HCT116 (cell line): ENCODE results near the gene ELK4. TPM values are rescaled to one million over a fixed set of nuclear protein-coding genes. Genes with fewer than 3 reads are reported as not detected.

ENCODE experiments used
- ATAC-seq: fragments of 200-7000 bp; cut with Tn5 transposase; 2 replicates; pipeline ENCODE4 v1.9.1; 2020; ENCODE audit warnings: mild to moderate bottlenecking, moderate library complexity
- BruUV-seq: library from RNA; stranded (reverse); fragments of 400-500 nt; replicated peaks from 2 replicates; lab custom pipeline; 2021; lab: Mats Ljungman, UMichigan
- CTCF ChIA-PET: fragments of 300-600 bp; sonication (Branson Sonifier 250); formaldehyde crosslinking; loops from one replicate; lab custom pipeline; 2021; ENCODE audit warnings: antibody characterized with exemption; lab: Charles Lee
- POLR2A ChIA-PET: fragments of 300-600, 350-600 bp; sonication (Branson Sonifier 250); formaldehyde crosslinking; loops from one replicate; lab custom pipeline; 2021; ENCODE audit warnings: antibody characterized with exemption; lab: Charles Lee
- RAD21 ChIA-PET, 2 experiments: fragments of 300-600 bp; sonication (Branson Sonifier 250); formaldehyde crosslinking; loops; one replicate each; lab custom pipeline; 2023; ENCODE audit warnings: low total read pairs in 2 of 2; ENCODE audit not compliant: uncharacterized antibody in 2 of 2, unreplicated experiment in 2 of 2, low non-redundant PET in 1 of 2; lab: Charles Lee
- DNase-seq: peaks from one replicate; pipeline ENCODE4 v3.0.0-alpha.2; 2010; ENCODE audit warnings: low read depth, low spot score
- H2AFZ ChIP-seq: fragments of 200-600 bp; shearing (Covaris generic), sonication (generic); 2 replicates; pipeline ENCODE4 v1.6.1; 2017; ENCODE audit warnings: low read depth, mixed run types, mixed read lengths, antibody characterized with exemption, low read length; ENCODE audit not compliant: poor library complexity, severe bottlenecking
- H3K27ac ChIP-seq: 2 replicates; pipeline ENCODE4 v1.5.1; 2012; ENCODE audit warnings: low read depth, low read length
- H3K27me3 ChIP-seq: fragments of 200-600 bp; sonication (generic); 2 replicates; pipeline ENCODE4 v1.6.1; 2016; ENCODE audit warnings: mixed run types, low read length, mixed read lengths; ENCODE audit not compliant: insufficient read depth
- H3K36me3 ChIP-seq, 2 experiments: fragments of 200-500 bp in 1 of 2; fragments of 200-600 bp in 1 of 2; sonication (Bioruptor generic) in 1 of 2; sonication (generic) in 1 of 2; 2 replicates each; pipeline versions ENCODE4 v1.5.1 to v1.6.1; 2014 to 2016; ENCODE audit warnings: low read length in 2 of 2, inconsistent platforms in 1 of 2, mixed read lengths in 1 of 2, mixed run types in 1 of 2; ENCODE audit not compliant: insufficient read depth in 2 of 2, control insufficient read depth in 1 of 2
- H3K4me1 ChIP-seq, 2 experiments: fragments of 200-600 bp in 1 of 2; sonication (generic) in 1 of 2; 2 replicates each; pipeline versions ENCODE4 v1.5.1 to v1.6.1; 2012 to 2017; ENCODE audit warnings: low read length in 2 of 2, inconsistent platforms in 1 of 2, mild to moderate bottlenecking in 1 of 2, mixed read lengths in 1 of 2, mixed run types in 1 of 2, moderate library complexity in 1 of 2; ENCODE audit not compliant: insufficient read depth in 2 of 2, control insufficient read depth in 1 of 2
- H3K4me2 ChIP-seq: fragments of 200-600 bp; sonication (generic); 2 replicates; pipeline ENCODE4 v1.6.1; 2017; ENCODE audit warnings: mixed run types, low read length, mixed read lengths
- H3K4me3 ChIP-seq, 2 experiments: fragments of 200-600 bp in 1 of 2; sonication (generic) in 1 of 2; replicated peaks in 1 of 2; 2 replicates each; pipeline ENCODE4 v1.5.1; 2011 to 2016; ENCODE audit warnings: low read length in 2 of 2, control low read depth in 1 of 2, low read depth in 1 of 2, mild to moderate bottlenecking in 1 of 2, mixed read lengths in 1 of 2, mixed run types in 1 of 2
- H3K79me2 ChIP-seq: fragments of 200-600 bp; sonication (generic); 2 replicates; pipeline ENCODE4 v1.6.1; 2017; ENCODE audit warnings: mild to moderate bottlenecking, mixed run types, low read length, moderate library complexity, mixed read lengths; ENCODE audit not compliant: insufficient read depth
- H3K9ac ChIP-seq: fragments of 200-600 bp; sonication (generic); 2 replicates; pipeline ENCODE4 v1.6.1; 2016; ENCODE audit warnings: low read length, mixed read lengths
- H3K9me2 ChIP-seq: fragments of 200-600 bp; sonication (generic), shearing (Covaris generic); 2 replicates; pipeline ENCODE4 v1.6.1; 2017; ENCODE audit warnings: mixed run types, mild to moderate bottlenecking, moderate library complexity; ENCODE audit not compliant: insufficient read depth
- H3K9me3 ChIP-seq, 2 experiments: fragments of 200-500 bp in 1 of 2; fragments of 200-600 bp in 1 of 2; sonication (Bioruptor generic) in 1 of 2; sonication (generic) in 1 of 2; 2 replicates each; pipeline ENCODE4 v1.6.1; 2014 to 2017; ENCODE audit warnings: low read length in 2 of 2, mixed read lengths in 2 of 2, inconsistent platforms in 1 of 2, low read depth in 1 of 2, mild to moderate bottlenecking in 1 of 2, mixed run types in 1 of 2, moderate library complexity in 1 of 2; ENCODE audit not compliant: control insufficient read depth in 1 of 2, insufficient read depth in 1 of 2
- H4K20me1 ChIP-seq: fragments of 200-600 bp; sonication (generic), shearing (Covaris generic); 2 replicates; pipeline ENCODE4 v1.6.1; 2017; ENCODE audit warnings: mixed run types, mild to moderate bottlenecking, moderate library complexity; ENCODE audit not compliant: insufficient read depth
- EZH2 ChIP-seq: fragments of 200-600 bp; sonication (generic); IDR thresholded peaks from 2 replicates; pipeline ENCODE4 v1.6.1; 2017; ENCODE audit warnings: antibody characterized with exemption, mixed run types
- RAD21 ChIP-seq: IDR thresholded peaks from 2 replicates; pipeline ENCODE4 v1.6.1; 2012; ENCODE audit warnings: low read depth, mild to moderate bottlenecking
- SIN3A ChIP-seq: IDR thresholded peaks from 2 replicates; pipeline ENCODE4 v1.6.1; 2012; ENCODE audit warnings: low read depth
- TCF7L2 ChIP-seq: IDR thresholded peaks from 2 replicates; pipeline ENCODE4 v1.7.0; 2011; ENCODE audit warnings: borderline replicate concordance, inconsistent platforms; ENCODE audit not compliant: insufficient read depth, insufficient read length; ENCODE audit errors: extremely low read depth
- ZFX ChIP-seq: fragments of 450-650 bp; IDR thresholded peaks from 2 replicates; pipeline ENCODE4 v1.6.1; 2017
- ZNF274 ChIP-seq: fragments of 200-500 bp; sonication (Bioruptor generic); IDR thresholded peaks from 2 replicates; pipeline ENCODE4 v1.6.1; 2014; ENCODE audit warnings: mild to moderate bottlenecking, low read depth, low read length, inconsistent platforms
- intact Hi-C: fragments of 100-400 bp; cut with micrococcal nuclease; formaldehyde crosslinking; loops from 2 replicates; pipeline ENCODE4 v1.10.0; 2022
- total RNA-seq: library from RNA; stranded (reverse); gene quantifications from one replicate; pipeline ENCODE4 v1.2.1, GENCODE V29; 2021; ENCODE audit not compliant: unreplicated experiment
- TF ChIP-seq, protein P1 (sequence below): IDR thresholded peaks from 2 replicates; pipeline ENCODE4 v1.6.1; 2012
- TF ChIP-seq, protein P2 (sequence below): IDR thresholded peaks from 2 replicates; pipeline ENCODE4 v1.6.1; 2012; ENCODE audit warnings: low read depth

ELK4 gene
- total RNA-seq, 1 experiment from 2014 or later = 46.2 TPM

- ChIA-PET RAD21 (no interaction called here), CTCF (no interaction called here), POLR2A (no interaction called here)
- Histone ChIP-seq H3K9ac (no peak overlapping the region), H4K20me1 (no peaks in the 10 kb centered on the region), H3K9me3 (no peaks in the 10 kb centered on the region), H3K4me2 (no peak overlapping the region), H2AFZ (no peak overlapping the region), H3K4me1 (0 out of 4 replicates have a peak, but pooled peaks cover 0 to 4% of the 10 kb centered on the region in 2 experiments), H3K79me2 (peaks cover 34% of the 10 kb centered on the region), H3K27ac (no peak overlapping the region), H3K36me3 (peaks cover 0 to 16% of the 10 kb centered on the region in 2 experiments; a peak in 3 of 4 replicates), H3K4me3 (no peak overlapping the region), H3K27me3 (no peaks in the 10 kb centered on the region), H3K9me2 (no peaks in the 10 kb centered on the region)
- intact Hi-C loops = no loop called here
- DNase-seq (no peak), ATAC-seq (no peak)
- no TSS peak for BruUV-seq
- TF ChIP-seq, protein P1, sequence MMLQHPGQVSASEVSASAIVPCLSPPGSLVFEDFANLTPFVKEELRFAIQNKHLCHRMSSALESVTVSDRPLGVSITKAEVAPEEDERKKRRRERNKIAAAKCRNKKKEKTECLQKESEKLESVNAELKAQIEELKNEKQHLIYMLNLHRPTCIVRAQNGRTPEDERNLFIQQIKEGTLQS = no peak
- TF ChIP-seq RAD21 (no peak), EZH2 (no peak), SIN3A (no peak), TCF7L2 (no peak), ZNF274 (no peak), ZFX (no peak)
- TF ChIP-seq, protein P2, sequence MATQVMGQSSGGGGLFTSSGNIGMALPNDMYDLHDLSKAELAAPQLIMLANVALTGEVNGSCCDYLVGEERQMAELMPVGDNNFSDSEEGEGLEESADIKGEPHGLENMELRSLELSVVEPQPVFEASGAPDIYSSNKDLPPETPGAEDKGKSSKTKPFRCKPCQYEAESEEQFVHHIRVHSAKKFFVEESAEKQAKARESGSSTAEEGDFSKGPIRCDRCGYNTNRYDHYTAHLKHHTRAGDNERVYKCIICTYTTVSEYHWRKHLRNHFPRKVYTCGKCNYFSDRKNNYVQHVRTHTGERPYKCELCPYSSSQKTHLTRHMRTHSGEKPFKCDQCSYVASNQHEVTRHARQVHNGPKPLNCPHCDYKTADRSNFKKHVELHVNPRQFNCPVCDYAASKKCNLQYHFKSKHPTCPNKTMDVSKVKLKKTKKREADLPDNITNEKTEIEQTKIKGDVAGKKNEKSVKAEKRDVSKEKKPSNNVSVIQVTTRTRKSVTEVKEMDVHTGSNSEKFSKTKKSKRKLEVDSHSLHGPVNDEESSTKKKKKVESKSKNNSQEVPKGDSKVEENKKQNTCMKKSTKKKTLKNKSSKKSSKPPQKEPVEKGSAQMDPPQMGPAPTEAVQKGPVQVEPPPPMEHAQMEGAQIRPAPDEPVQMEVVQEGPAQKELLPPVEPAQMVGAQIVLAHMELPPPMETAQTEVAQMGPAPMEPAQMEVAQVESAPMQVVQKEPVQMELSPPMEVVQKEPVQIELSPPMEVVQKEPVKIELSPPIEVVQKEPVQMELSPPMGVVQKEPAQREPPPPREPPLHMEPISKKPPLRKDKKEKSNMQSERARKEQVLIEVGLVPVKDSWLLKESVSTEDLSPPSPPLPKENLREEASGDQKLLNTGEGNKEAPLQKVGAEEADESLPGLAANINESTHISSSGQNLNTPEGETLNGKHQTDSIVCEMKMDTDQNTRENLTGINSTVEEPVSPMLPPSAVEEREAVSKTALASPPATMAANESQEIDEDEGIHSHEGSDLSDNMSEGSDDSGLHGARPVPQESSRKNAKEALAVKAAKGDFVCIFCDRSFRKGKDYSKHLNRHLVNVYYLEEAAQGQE = no peak
These were observed 20.8 kb downstream of the ELK4 start for GRCh38 chr1:205610901-205611466.
